Stomach (tissue), 4 donors: Measurements from ENCODE around the gene CLRN3.
A peak's percentile ranks its signal among the peaks of the same experiment; 100 is the strongest.

Experiments used
- EP300 ChIP-seq: sonication (generic); formaldehyde crosslinking; IDR thresholded peaks from one replicate; pipeline ENCODE4 v1.6.1; 2017; ENCODE audit warnings: antibody characterized with exemption
- POLR2A ChIP-seq, 4 donors: fragments of 450-650 bp; IDR thresholded peaks; one replicate each; pipeline ENCODE4 v1.6.1; 2016; ENCODE audit warnings: antibody characterized with exemption in 4 of 4, control low read depth in 2 of 4, mild to moderate bottlenecking in 1 of 4, moderate library complexity in 1 of 4
- POLR2AphosphoS5 ChIP-seq, 3 donors: sonication (generic); formaldehyde crosslinking; IDR thresholded peaks; one replicate each; pipeline ENCODE4 v1.6.1; 2016; ENCODE audit warnings: antibody characterized with exemption in 3 of 3
- TF ChIP-seq, protein P1 (sequence below), 7 experiments: fragments of 450-650 bp in 4 of 7; fragments of 200-600 bp in 3 of 7; sonication (generic) in 3 of 7; IDR thresholded peaks; one replicate each; pipeline ENCODE4 v1.5.1; 2016 to 2019; ENCODE audit warnings: antibody characterized with exemption in 7 of 7, control low read depth in 2 of 7, mild to moderate bottlenecking in 1 of 7

DNA sequence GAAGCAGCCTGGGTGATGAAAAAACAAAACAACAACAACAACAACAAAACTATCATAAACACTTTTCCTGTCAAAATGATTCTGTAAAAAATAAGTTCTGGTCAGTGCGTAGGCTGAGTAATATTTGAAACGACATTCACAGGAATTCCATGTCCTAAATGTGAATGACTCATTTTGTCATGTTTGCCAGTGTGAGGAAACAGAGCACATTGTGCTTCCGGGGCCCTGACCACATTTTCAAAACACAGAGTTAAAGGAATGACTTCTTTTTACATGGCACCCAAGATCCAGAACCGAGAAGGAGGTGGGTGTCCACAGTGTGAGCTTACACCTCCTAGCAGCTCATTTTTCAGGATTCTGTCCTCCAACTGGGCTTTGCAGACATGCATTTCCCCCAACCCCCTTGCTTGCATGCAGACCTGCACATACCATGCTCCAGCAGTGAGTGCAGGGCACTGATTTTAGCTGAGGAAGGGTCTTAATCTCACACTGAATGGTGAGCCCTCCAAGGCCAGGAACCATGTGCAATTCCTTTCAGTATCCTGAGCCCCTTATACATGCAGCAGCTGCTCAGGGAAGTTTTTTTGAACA is 3.0 kb downstream of the CLRN3 start:
- no peak for TF ChIP-seq EP300
- TF ChIP-seq, protein P1, sequence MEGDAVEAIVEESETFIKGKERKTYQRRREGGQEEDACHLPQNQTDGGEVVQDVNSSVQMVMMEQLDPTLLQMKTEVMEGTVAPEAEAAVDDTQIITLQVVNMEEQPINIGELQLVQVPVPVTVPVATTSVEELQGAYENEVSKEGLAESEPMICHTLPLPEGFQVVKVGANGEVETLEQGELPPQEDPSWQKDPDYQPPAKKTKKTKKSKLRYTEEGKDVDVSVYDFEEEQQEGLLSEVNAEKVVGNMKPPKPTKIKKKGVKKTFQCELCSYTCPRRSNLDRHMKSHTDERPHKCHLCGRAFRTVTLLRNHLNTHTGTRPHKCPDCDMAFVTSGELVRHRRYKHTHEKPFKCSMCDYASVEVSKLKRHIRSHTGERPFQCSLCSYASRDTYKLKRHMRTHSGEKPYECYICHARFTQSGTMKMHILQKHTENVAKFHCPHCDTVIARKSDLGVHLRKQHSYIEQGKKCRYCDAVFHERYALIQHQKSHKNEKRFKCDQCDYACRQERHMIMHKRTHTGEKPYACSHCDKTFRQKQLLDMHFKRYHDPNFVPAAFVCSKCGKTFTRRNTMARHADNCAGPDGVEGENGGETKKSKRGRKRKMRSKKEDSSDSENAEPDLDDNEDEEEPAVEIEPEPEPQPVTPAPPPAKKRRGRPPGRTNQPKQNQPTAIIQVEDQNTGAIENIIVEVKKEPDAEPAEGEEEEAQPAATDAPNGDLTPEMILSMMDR (IDR thresholded peaks at IDR 0.05), result no peak
- TF ChIP-seq POLR2AphosphoS5 (IDR thresholded peaks at IDR 0.05), result peak in 1 of 3 donors; percentile 22
- no peak for TF ChIP-seq POLR2A (IDR thresholded peaks at IDR 0.05)
